LNCAP (cell line): ENCODE results near the gene SLC13A3.

Experiments used
- TF ChIP-seq, protein P1 (sequence below): fragments of 450-650 bp; IDR thresholded peaks from 2 replicates; pipeline ENCODE4 v1.5.1; 2017; ENCODE audit warnings: mild to moderate bottlenecking

The SLC13A3 gene

GRCh38 chr20:46694484-46694883 lies 43.2 kb upstream of the SLC13A3 start:
- TF ChIP-seq, protein P1, sequence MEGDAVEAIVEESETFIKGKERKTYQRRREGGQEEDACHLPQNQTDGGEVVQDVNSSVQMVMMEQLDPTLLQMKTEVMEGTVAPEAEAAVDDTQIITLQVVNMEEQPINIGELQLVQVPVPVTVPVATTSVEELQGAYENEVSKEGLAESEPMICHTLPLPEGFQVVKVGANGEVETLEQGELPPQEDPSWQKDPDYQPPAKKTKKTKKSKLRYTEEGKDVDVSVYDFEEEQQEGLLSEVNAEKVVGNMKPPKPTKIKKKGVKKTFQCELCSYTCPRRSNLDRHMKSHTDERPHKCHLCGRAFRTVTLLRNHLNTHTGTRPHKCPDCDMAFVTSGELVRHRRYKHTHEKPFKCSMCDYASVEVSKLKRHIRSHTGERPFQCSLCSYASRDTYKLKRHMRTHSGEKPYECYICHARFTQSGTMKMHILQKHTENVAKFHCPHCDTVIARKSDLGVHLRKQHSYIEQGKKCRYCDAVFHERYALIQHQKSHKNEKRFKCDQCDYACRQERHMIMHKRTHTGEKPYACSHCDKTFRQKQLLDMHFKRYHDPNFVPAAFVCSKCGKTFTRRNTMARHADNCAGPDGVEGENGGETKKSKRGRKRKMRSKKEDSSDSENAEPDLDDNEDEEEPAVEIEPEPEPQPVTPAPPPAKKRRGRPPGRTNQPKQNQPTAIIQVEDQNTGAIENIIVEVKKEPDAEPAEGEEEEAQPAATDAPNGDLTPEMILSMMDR = no peak

- TF ChIP-seq, protein P1 = no peak
Measured at GRCh38 chr20:46691196-46691595, 39.9 kb upstream of the SLC13A3 start.

DNA sequence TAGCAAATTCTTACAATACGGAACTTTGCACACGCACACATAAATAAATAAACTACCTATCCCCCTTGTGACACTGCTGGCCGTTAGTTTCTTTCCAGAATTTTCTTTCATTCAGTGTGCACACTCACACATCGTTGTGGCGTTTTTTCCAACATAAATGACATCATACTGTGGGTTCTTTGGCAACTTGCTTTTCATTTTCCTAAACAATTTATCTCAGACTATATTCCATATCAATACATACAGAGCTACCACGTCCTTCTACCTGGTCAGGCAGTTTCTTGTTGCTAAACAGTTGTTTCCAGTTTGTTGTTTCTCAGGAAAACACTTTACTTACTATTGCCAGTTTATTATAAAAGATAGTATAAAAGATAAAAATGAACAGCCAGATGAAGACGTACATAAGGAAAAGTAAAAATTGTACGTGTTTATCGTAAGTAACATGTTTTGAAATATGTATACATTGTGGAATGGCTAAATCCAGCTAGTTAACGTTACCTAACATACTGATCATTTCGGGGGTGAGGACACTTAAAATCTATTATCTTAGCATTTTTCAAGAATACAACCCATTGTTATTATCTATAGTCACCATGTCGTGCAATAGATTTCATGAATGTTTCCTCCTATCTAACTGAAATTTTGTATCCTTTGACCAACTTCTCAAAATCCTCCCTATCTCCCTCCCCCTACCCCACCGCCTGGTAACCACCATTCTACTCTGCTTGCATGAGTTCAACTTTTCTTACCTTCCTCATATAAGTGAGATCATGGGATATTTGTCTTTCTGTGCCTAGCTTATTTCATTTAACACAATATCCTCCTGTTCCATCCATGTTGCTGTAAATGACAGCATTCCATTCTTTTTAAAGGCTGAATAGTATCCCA lies 39.2 kb upstream of the SLC13A3 start:
- TF ChIP-seq, protein P1 = no peak

DNA sequence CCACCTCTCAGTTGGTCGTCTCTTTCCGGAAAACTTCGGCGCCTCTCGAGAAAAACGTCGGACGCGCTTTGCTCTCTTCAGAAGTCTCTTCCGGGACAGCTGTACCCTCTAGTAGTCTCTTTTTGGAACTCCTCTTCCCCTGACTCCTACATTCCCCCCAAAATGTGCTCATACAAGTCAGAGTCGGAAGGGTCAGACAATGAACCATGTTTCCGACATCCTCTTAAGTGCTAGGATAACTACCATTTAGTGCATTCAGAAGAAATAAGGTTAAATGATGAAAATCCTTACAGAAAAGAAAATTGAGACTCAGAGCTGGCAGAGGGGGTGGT lies 38.5 kb upstream of the SLC13A3 start:
- TF ChIP-seq, protein P1 = no peak

DNA sequence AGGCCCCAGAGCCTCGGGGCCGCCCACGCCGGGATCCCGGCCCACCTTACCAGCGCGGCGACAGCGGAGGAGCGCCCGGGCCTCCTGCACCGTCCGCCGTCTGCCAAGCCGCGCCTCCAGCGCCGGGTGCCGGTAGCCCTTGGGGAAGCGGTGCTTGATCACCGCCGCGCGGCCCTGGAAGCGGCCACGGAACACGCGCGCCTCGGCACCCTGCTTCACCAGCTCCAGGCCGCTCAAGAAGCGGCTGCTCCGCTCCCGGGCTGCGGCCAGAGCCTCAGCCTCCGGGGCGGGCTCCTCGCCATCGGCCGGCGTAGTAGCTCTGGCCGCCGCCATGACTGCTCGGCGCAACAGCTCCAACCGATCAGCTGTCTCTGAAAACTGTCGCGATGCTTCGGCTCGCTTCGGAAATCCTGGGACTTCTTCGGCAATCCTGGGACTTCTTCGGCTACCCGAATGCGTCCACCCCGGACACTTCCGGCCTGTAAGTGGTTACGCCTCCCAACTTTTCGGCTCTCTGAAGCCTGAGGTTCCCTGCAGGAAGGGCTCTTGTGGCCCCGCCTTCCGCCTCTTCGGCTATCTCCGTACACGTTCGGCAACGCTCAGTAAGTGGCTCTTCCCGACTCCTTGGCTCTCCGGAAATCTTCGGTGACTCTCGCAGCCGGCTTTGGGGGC lies 38.0 kb upstream of the SLC13A3 start, which contains the start of gene TP53RK:
Gene TP53RK, minus strand, starts transcription at position 363 of the 672 bp plus-strand sequence. Its CDS starts 30 bp downstream, at position 333.
- TF ChIP-seq, protein P1 = no peak

GRCh38 chr20:46688151-46689081 lies 37.2 kb upstream of the SLC13A3 start:
- TF ChIP-seq, protein P1 = no peak
